Chondrocyte (in vitro differentiated cells): ENCODE data around the gene THADA. TPM values are rescaled to one million over a fixed set of nuclear protein-coding genes. Genes with fewer than 3 reads are reported as not detected.
"Not testable (repeated sequence)": the region's sequence is repeated elsewhere in the genome, so short reads cannot be mapped to it uniquely, and the experiment has no call there.

Experiments
- DNase-seq: peaks from one replicate; pipeline ENCODE4 v3.0.0; 2021; ENCODE audit warnings: mixed read lengths, low spot score
- H3K27ac Mint-ChIP-seq: one replicate; pipeline ENCODE4 v1.8.0; 2021; ENCODE audit warnings: mild to moderate bottlenecking, moderate library complexity, mixed read lengths; ENCODE audit not compliant: unreplicated experiment
- H3K27me3 Mint-ChIP-seq: 2 replicates; pipeline ENCODE4 v1.8.0; 2021; ENCODE audit warnings: low read depth, mixed read lengths
- H3K36me3 Mint-ChIP-seq: 2 replicates; pipeline ENCODE4 v1.8.0; 2021; ENCODE audit warnings: low read depth, mixed read lengths
- H3K4me1 Mint-ChIP-seq: 2 replicates; pipeline ENCODE4 v1.8.0; 2021; ENCODE audit warnings: low read depth, mild to moderate bottlenecking, mixed read lengths
- H3K4me3 Mint-ChIP-seq: one replicate; pipeline ENCODE4 v1.8.0; 2021; ENCODE audit warnings: mild to moderate bottlenecking, moderate library complexity, mixed read lengths; ENCODE audit not compliant: unreplicated experiment
- H3K9me3 Mint-ChIP-seq: 2 replicates; pipeline ENCODE4 v1.8.0; 2021; ENCODE audit warnings: low read depth, mixed read lengths
- CTCF ChIP-seq: fragments of 200-600 bp; sonication (generic); IDR thresholded peaks from 2 replicates; pipeline ENCODE4 v1.5.0; 2021; ENCODE audit warnings: antibody characterized with exemption, mild to moderate bottlenecking, moderate library complexity
- total RNA-seq: library from RNA; stranded (reverse); gene quantifications from 3 replicates; pipeline ENCODE4 v1.2.1, GENCODE V29; 2021

Gene THADA
- total RNA-seq, 1 donor from 2014 or later: 28.4 TPM

- H3K27me3 Mint-ChIP-seq: no peaks in the 10 kb centered on the region
- H3K4me3 Mint-ChIP-seq: no peak overlapping the region
- no peak overlapping the region for H3K27ac Mint-ChIP-seq
- TF ChIP-seq CTCF: no peak
- peaks cover 4% of the 10 kb centered on the region for H3K4me1 Mint-ChIP-seq
- H3K9me3 Mint-ChIP-seq: no peaks in the 10 kb centered on the region
- H3K36me3 Mint-ChIP-seq: no peaks in the 10 kb centered on the region
- DNase-seq: no peak
These were observed 405.4 kb downstream of the THADA start for GRCh38 chr2:43190311-43191052.

- H3K27ac Mint-ChIP-seq, H3K36me3 Mint-ChIP-seq, H3K4me3 Mint-ChIP-seq, H3K9me3 Mint-ChIP-seq, DNase-seq, H3K27me3 Mint-ChIP-seq, H3K4me1 Mint-ChIP-seq: not testable (repeated sequence)
These were observed 406.0 kb downstream of the THADA start for GRCh38 chr2:43189861-43190260.

GRCh38 chr2:43188561-43189386, 407.1 kb downstream of the THADA start:
- no peak for TF ChIP-seq CTCF
- Mint-ChIP-seq H3K27me3 (no peaks in the 10 kb centered on the region), H3K4me3 (no peak overlapping the region), H3K9me3 (no peaks in the 10 kb centered on the region), H3K4me1 (peaks cover 4% of the 10 kb centered on the region), H3K36me3 (no peaks in the 10 kb centered on the region), H3K27ac (no peak overlapping the region)
- DNase-seq: no peak

GRCh38 chr2:43186679-43187374, 409.0 kb downstream of the THADA start:
- H3K4me3 Mint-ChIP-seq: no peak overlapping the region
- DNase-seq: no peak
- H3K4me1 Mint-ChIP-seq: no peaks in the 10 kb centered on the region
- H3K36me3 Mint-ChIP-seq: no peaks in the 10 kb centered on the region
- H3K9me3 Mint-ChIP-seq: no peaks in the 10 kb centered on the region
- TF ChIP-seq CTCF: no peak
- no peak overlapping the region for H3K27ac Mint-ChIP-seq
- no peaks in the 10 kb centered on the region for H3K27me3 Mint-ChIP-seq

- no peak for DNase-seq
- no peaks in the 10 kb centered on the region for H3K27me3 Mint-ChIP-seq
- no peaks in the 10 kb centered on the region for H3K36me3 Mint-ChIP-seq
- no peak overlapping the region for H3K4me3 Mint-ChIP-seq
- no peaks in the 10 kb centered on the region for H3K4me1 Mint-ChIP-seq
- no peaks in the 10 kb centered on the region for H3K9me3 Mint-ChIP-seq
- TF ChIP-seq CTCF: no peak
- no peak overlapping the region for H3K27ac Mint-ChIP-seq
These were observed 409.5 kb downstream of the THADA start for GRCh38 chr2:43186321-43186678.
